GM12872 (cell line): ENCODE measurements around the gene AGBL3.

Source experiments
- TF ChIP-seq, protein P1 (sequence below): IDR thresholded peaks from 3 replicates; pipeline ENCODE4 v1.5.1; 2011; ENCODE audit warnings: low read depth, mild to moderate bottlenecking, low read length, moderate library complexity; ENCODE audit not compliant: insufficient read depth

AGBL3 gene

GRCh38 chr7:135035252-135035651, 48.9 kb downstream of the AGBL3 start:
- TF ChIP-seq, protein P1, sequence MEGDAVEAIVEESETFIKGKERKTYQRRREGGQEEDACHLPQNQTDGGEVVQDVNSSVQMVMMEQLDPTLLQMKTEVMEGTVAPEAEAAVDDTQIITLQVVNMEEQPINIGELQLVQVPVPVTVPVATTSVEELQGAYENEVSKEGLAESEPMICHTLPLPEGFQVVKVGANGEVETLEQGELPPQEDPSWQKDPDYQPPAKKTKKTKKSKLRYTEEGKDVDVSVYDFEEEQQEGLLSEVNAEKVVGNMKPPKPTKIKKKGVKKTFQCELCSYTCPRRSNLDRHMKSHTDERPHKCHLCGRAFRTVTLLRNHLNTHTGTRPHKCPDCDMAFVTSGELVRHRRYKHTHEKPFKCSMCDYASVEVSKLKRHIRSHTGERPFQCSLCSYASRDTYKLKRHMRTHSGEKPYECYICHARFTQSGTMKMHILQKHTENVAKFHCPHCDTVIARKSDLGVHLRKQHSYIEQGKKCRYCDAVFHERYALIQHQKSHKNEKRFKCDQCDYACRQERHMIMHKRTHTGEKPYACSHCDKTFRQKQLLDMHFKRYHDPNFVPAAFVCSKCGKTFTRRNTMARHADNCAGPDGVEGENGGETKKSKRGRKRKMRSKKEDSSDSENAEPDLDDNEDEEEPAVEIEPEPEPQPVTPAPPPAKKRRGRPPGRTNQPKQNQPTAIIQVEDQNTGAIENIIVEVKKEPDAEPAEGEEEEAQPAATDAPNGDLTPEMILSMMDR: no peak

DNA sequence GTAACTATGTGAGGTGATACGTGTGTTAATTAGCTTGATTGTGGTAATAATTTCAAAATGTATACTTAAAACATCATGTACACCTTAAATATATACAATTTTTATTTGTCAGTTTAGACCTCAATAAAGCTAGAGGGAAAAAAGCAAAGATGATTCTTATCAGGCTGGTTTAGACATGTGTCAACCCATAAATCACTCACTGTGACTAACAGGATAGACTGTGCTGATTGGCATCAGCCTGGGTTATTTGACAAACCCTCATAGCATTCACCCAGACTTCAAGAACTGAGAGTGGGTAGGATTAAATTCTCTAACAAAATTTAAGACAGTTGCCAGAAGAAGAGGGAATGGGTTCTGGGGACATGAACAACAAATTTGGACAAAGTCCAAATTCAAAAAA, 87.8 kb downstream of the AGBL3 start:
- TF ChIP-seq, protein P1: no peak

DNA sequence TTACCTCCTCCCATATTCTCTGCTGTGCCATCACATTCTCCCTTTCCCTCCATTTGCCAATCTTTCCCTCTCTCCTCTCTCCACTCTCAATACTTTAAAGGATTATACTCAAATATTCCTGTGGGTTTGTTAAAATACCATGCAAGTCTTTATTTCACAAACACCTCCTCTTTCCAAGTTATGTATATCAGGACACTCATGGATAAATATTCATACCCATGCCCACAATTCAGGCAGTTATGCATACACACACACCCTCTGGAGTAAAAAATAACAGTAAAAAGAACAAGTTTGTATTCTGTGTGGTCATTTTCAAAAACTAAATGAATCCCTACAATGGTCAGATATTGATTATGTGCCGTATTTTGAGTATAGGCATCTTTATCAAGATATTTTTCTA, 88.2 kb downstream of the AGBL3 start:
- TF ChIP-seq, protein P1: no peak

DNA sequence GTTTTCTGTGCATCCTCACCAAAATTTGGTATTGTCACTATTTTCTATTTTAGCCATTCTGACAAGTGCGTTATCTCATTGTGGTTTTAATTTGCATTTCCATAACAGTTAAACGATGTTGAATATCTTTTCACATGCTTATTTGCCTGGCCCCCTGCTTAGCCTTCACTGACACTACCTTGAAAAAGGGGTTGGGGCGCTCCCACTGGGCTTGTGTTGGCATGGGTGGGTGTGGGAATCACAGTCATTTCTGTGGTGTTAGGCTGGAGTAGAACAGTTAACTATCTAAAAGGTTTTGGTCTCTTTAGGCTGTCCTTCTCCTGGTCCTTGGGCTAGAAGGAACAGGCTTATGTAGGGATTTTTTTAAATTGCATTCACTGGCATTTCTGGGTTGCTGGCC, 89.4 kb downstream of the AGBL3 start:
- TF ChIP-seq, protein P1: no peak

GRCh38 chr7:135076882-135077281, 90.6 kb downstream of the AGBL3 start:
- TF ChIP-seq, protein P1: no peak

DNA sequence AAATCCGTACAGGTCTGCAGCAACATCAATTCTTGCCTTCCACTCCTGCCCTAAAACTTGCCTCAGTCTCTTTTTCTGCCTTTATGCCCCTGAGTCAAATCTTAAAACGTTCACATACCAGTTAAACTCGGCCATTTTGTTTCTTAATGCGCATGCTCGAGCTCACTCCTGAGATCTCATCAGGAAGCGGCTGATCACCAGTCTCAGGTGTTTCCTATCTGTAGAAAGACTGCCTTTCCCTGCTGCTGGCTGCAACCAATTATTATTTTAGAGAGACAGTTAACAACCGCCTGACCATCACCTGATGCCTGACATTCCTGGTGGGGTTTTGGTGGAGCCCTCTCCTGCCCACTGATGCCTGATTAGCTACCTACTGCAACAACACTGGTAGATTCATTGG, 91.3 kb downstream of the AGBL3 start:
- TF ChIP-seq, protein P1: no peak

DNA sequence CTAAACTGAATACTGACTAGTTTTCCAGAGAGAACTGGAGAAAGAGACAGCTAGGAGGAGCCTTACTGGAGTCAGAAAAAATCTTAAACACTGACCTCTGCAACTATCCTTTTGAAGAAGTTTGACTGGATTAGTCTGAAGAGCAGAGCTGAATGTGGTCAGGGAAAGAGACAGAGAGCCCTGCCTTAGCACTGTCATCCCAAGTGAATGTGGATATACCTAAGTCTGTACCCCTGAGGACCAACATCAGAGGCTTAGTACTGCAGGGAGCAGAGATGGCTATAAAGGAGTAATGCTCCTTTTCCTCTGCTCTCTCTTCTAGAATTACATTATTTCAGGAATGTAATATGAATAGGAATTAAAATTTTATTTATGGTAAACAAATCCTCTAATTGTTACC, 91.7 kb downstream of the AGBL3 start:
- TF ChIP-seq, protein P1: no peak

GRCh38 chr7:135079068-135079467, 92.8 kb downstream of the AGBL3 start:
- TF ChIP-seq, protein P1: no peak
